Kidney (tissue), 14 donors: ENCODE results near the gene KIDINS220. TPM values are rescaled to one million over a fixed set of nuclear protein-coding genes. Genes with fewer than 3 reads are reported as not detected.

Source experiments
- DNase-seq, 5 donors: peaks; one replicate each; pipeline ENCODE4 v3.0.0-alpha.2; 2013 to 2020
- FAIRE-seq: peaks from 2 replicates; lab custom pipeline; 2012; peaks lifted over from hg19 to GRCh38; lab: Jason Lieb, UNC
- H3K27ac ChIP-seq, 2 donors: one replicate each; pipeline ENCODE4 v1.7.0; 2013; ENCODE audit warnings: low read depth in 2 of 2, low read length in 2 of 2, inconsistent platforms in 1 of 2
- H3K27me3 ChIP-seq: one replicate; pipeline ENCODE4 v1.7.1; 2013; ENCODE audit warnings: low read length, inconsistent platforms; ENCODE audit not compliant: control insufficient read depth, insufficient read depth
- H3K36me3 ChIP-seq, 3 donors: one replicate each; pipeline versions ENCODE4 v1.7.0 to v1.7.1; 2013; ENCODE audit warnings: low read length in 3 of 3, control low read depth in 1 of 3, inconsistent platforms in 1 of 3; ENCODE audit not compliant: insufficient read depth in 3 of 3, control insufficient read depth in 2 of 3
- H3K4me1 ChIP-seq, 3 donors: one replicate each; pipeline versions ENCODE4 v1.7.0 to v1.7.1; 2013; ENCODE audit warnings: low read length in 3 of 3, inconsistent platforms in 1 of 3, low read depth in 1 of 3; ENCODE audit not compliant: control insufficient read depth in 2 of 3, insufficient read depth in 2 of 3
- H3K4me3 ChIP-seq, 3 donors: one replicate each; pipeline versions ENCODE4 v1.7.0 to v1.8.1; 2013; ENCODE audit warnings: low read length in 3 of 3, control low read depth in 1 of 3, inconsistent platforms in 1 of 3
- H3K9ac ChIP-seq, 3 donors: one replicate each; pipeline versions ENCODE4 v1.7.0 to v1.7.1; 2013; ENCODE audit warnings: low read length in 3 of 3, control low read depth in 1 of 3, inconsistent platforms in 1 of 3
- H3K9me3 ChIP-seq, 3 donors: one replicate each; pipeline versions ENCODE4 v1.7.0 to v1.7.1; 2013; ENCODE audit warnings: low read length in 3 of 3, control low read depth in 1 of 3, inconsistent platforms in 1 of 3; ENCODE audit not compliant: control insufficient read depth in 2 of 3, insufficient read depth in 1 of 3
- CTCF ChIP-seq: IDR thresholded peaks from 3 replicates; pipeline ENCODE4 v1.5.1; 2012; ENCODE audit warnings: mild to moderate bottlenecking, moderate library complexity, borderline replicate concordance; ENCODE audit not compliant: insufficient read depth; ENCODE audit errors: extremely low read depth
- intact Hi-C: fragments of 100-400 bp; cut with DNase I; formaldehyde crosslinking; loops from one replicate; pipeline ENCODE4 v1.11.1; 2022
- polyA plus RNA-seq: library from polyadenylated mRNA; stranded (reverse); fragments of 350-450 nt; fragmentation: Illumina TruSeq; extraction: RNeasy Lipid Tissue Mini Kit (QIAGEN cat#74804); gene quantifications from one replicate; pipeline ENCODE4 v1.2.3, GENCODE V29; 2014; ENCODE audit warnings: low read depth, low replicate concordance; ENCODE audit not compliant: insufficient read depth
- total RNA-seq: library from RNA; stranded (reverse); fragmentation: NEBNext Ultra II Directional; extraction: Animal tissue kit (Norgen Biotek cat#: 25700); gene quantifications from one replicate; pipeline ENCODE4 v1.2.1, GENCODE V29; 2021
- donor health status: control.
- donor health status: control.
- donor health status: control.
- donor health status: control.
- donor health status: control.
- donor health status: DM: yes; HTN: yes; CAD: no.
- donor health status: Normal renal cell carcinoma (clear cell type).

Gene KIDINS220
- total and polyA plus RNA-seq, 2 donors from 2014 or later: 12.3 to 56.6 TPM

DNA sequence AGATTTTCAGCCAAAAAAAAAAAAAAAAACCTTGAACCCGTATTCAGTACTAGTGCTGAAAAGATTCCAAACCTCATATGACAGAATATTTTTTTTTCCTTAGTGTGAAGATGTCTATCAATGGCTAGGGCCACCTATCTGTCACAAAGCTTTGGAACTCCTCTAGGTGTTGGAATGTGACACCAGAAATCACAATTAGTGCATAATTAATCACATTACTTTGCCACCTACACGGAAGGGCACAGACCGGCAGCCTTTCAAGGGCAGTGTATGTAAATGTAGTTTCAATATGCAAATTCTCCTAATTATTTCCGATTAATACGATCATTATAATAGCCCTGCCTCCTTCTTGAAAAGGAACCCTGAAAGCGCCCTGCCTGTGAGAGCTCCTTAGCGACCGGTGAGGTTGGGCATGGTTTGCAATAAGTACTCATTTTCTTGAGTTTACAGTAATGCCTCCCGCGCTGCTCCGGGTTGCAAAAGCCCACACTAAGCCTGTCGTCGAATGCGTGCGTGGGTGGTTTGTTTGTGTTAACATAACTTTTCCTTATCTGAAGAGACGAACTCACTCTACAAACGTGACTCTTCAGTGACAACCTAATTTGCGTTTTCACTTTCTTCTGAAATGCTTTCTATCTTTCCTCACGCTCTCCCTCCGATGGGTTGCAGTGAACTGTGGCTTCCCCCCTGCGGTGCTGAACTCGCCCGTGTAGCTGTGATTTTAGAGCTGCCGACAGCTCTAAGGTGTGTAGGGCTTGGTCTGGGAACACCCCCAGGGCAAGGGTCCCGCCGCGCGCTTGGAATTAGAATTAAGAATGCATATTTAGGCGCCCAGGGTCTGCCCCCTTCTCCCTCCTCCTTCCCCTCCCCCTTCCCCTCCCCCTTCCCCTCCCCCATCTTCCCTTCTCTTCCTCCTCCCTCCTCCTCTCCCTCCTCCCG lies 156.3 kb downstream of the KIDINS220 start:
- Histone ChIP-seq H3K27ac (peak overlapping the region; percentile 91 to 98), H3K27me3 (no peaks in the 10 kb centered on the region), H3K9me3 (no peaks in the 10 kb centered on the region), H3K36me3 (no peaks in the 10 kb centered on the region), H3K4me1 (peaks cover 2 to 10% (median 8%) of the 10 kb centered on the region in 3 donors), H3K9ac (peak overlapping the region; percentile 4 to 88 (median 87)), H3K4me3 (peak overlapping the region; percentile 74 to 87 (median 78))
- no peak for FAIRE-seq
- peak in 4 of 5 donors; percentile 84 to 88 (median 86) for DNase-seq
- intact Hi-C loops: loop anchor here (10.0 kb wide), 1 partner anchor 956 kb away; no protein-coding TSS in a partner anchor
- TF ChIP-seq CTCF: no peak

DNA sequence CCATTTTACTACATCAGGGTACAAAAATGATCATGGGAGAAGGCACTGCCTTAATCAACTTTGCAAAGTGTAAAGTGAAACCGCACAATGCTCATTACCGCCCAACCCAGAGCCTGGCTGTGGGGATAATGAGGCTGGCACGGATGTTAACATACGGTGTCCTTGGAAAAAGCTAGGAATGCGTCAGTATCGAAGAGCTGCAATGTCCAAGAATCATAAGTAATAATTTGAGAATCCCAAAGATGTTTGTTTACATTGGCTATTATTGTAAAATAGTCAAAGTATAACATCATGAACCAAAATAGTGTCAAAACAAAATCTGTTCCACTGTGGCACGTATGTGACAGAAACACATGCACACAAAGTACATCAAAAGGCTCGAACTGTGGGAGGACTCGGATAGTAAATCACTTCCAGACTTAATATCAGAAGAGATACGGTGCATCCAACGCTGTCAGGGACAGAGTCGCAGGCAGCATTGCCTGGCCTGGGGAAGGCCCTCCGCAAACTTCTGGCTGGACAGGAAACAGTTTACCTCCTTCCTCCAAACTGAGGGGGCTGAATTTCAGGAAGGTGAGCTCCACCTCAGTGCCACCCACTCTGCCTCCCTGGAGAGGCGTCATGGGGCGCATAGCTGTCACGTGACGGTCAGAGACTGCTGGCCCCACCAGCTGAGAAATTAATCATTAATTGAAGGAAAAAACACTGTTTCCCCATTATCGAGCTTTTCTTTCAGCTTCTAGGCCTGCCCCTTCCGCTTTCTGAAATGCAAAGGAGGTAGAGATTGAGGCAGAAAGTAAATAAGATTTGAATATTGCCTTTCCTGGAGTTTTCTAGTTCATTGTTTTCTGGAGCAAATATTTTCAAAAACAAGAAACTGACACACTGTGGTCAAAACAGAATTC lies 157.3 kb downstream of the KIDINS220 start:
- Histone ChIP-seq H3K36me3 (no peaks in the 10 kb centered on the region), H3K9ac (peak overlapping the region; percentile 56 to 90 (median 83)), H3K27ac (peak overlapping the region; percentile 91 to 98), H3K9me3 (no peaks in the 10 kb centered on the region), H3K4me3 (peak overlapping the region; percentile 69 to 78 (median 74)), H3K27me3 (no peaks in the 10 kb centered on the region), H3K4me1 (peaks cover 2 to 17% (median 8%) of the 10 kb centered on the region in 3 donors)
- intact Hi-C loops: loop anchor here (10.0 kb wide), 1 partner anchor 955 kb away; no protein-coding TSS in a partner anchor
- TF ChIP-seq CTCF: no peak
- DNase-seq: peak; percentile 83 to 95 (median 91)
- no peak for FAIRE-seq

DNA sequence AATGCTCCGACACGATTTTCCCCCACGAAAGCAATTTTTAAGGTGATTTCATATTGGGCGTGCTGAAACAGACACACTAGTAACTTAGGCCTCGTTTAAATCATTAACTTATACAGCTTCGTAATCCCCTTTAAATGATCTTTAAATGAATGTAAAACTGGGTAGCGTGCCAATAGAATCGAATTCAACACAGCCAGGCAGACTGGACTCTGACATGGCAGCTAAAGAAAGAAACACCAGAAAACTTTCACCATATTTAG lies 157.9 kb downstream of the KIDINS220 start:
- H3K4me1 ChIP-seq: peaks cover 2 to 23% (median 8%) of the 10 kb centered on the region in 3 donors
- no peak for FAIRE-seq
- TF ChIP-seq CTCF: no peak
- intact Hi-C loops: no loop called here
- no peaks in the 10 kb centered on the region for H3K27me3 ChIP-seq
- no peak for DNase-seq
- peak overlapping the region; percentile 91 to 98 for H3K27ac ChIP-seq
- peak overlapping the region; percentile 56 to 90 (median 83) for H3K9ac ChIP-seq
- no peaks in the 10 kb centered on the region for H3K36me3 ChIP-seq
- H3K4me3 ChIP-seq: peak overlapping the region; percentile 69 to 78 (median 74)
- peaks cover 0 to 4% (median 0%) of the 10 kb centered on the region in 3 donors for H3K9me3 ChIP-seq

Other genes starting within 250 kb of the KIDINS220 start
- gene ID2, start 155.6 kb downstream of the KIDINS220 start, total RNA-seq: 74.6 TPM
- gene ID2, start 155.6 kb downstream of the KIDINS220 start, polyA plus RNA-seq: 113 TPM
- 28.6 TPM for gene MBOAT2, start 166.1 kb upstream of the KIDINS220 start, total RNA-seq
- gene MBOAT2, start 166.1 kb upstream of the KIDINS220 start, polyA plus RNA-seq: 15.9 TPM